HEK293 (cell line): ENCODE results near the gene ADAMTSL2.

Experiments used
- CTCF ChIA-PET: fragments of 350-600 bp; formaldehyde crosslinking; extraction: SDS; loops from one replicate; lab custom pipeline; 2021; ENCODE audit warnings: antibody characterized with exemption; lab: Yijun Ruan, JAX
- POLR2A ChIA-PET: fragments of 300-600 bp; formaldehyde crosslinking; extraction: SDS; loops from one replicate; lab custom pipeline; 2020; ENCODE audit warnings: antibody characterized with exemption, inconsistent platforms; lab: Yijun Ruan, JAX
- H3K27ac ChIP-seq: fragments of 200-500 bp; sonication (Bioruptor generic); 2 replicates; pipeline ENCODE4 v1.5.1; 2014; ENCODE audit warnings: low read depth, low read length, control low read depth, inconsistent platforms; ENCODE audit errors: extremely low read depth
- H3K36me3 ChIP-seq, 2 experiments: fragments of 200-500 bp in 1 of 2; sonication (Bioruptor generic) in 1 of 2; 1 replicate in 1 of 2; 2 replicates in 1 of 2; pipeline ENCODE4 v1.5.1; 2014 to 2017; ENCODE audit warnings: inconsistent platforms in 2 of 2, low read length in 2 of 2; ENCODE audit not compliant: control insufficient read depth in 2 of 2, insufficient read depth in 1 of 2
- H3K4me1 ChIP-seq: fragments of 200-500 bp; sonication (Bioruptor generic); 2 replicates; pipeline ENCODE4 v1.5.1; 2014; ENCODE audit warnings: mild to moderate bottlenecking, low read length, inconsistent platforms; ENCODE audit not compliant: control insufficient read depth, insufficient read depth
- H3K4me3 ChIP-seq: 2 replicates; pipeline ENCODE4 v1.5.1; 2011; ENCODE audit warnings: low read depth, mild to moderate bottlenecking, control low read depth, low read length, moderate library complexity
- H3K9me3 ChIP-seq: fragments of 200-500 bp; sonication (Bioruptor generic); 2 replicates; pipeline ENCODE4 v1.5.1; 2014; ENCODE audit warnings: low read depth, low read length, inconsistent platforms; ENCODE audit not compliant: control insufficient read depth, insufficient read depth
- ATF2 ChIP-seq: fragments of 450-650 bp; formaldehyde crosslinking; IDR thresholded peaks from 2 replicates; pipeline ENCODE4 v1.5.1; 2016; ENCODE audit warnings: missing biosample characterization, missing genetic modification characterization, low read depth
- KLF7 ChIP-seq: fragments of 450-650 bp; formaldehyde crosslinking; IDR thresholded peaks from 2 replicates; pipeline ENCODE4 v1.5.1; 2016; ENCODE audit warnings: missing biosample characterization, missing genetic modification characterization, borderline replicate concordance
- KLF9 ChIP-seq: fragments of 450-650 bp; formaldehyde crosslinking; IDR thresholded peaks from 2 replicates; pipeline ENCODE4 v1.5.1; 2016; ENCODE audit warnings: missing biosample characterization, missing genetic modification characterization, low read depth
- MZF1 ChIP-seq: fragments of 450-650 bp; formaldehyde crosslinking; IDR thresholded peaks from 2 replicates; pipeline ENCODE4 v1.5.1; 2017; ENCODE audit warnings: missing biosample characterization, missing genetic modification characterization, borderline replicate concordance
- SP3 ChIP-seq: fragments of 450-650 bp; formaldehyde crosslinking; IDR thresholded peaks from 2 replicates; pipeline ENCODE4 v1.5.1; 2016; ENCODE audit warnings: missing biosample characterization, missing genetic modification characterization
- ZFP41 ChIP-seq: fragments of 450-650 bp; formaldehyde crosslinking; IDR thresholded peaks from 2 replicates; pipeline ENCODE4 v1.5.1; 2016; ENCODE audit warnings: missing biosample characterization, missing genetic modification characterization, borderline replicate concordance
- ZNF112 ChIP-seq: fragments of 450-650 bp; formaldehyde crosslinking; IDR thresholded peaks from 2 replicates; pipeline ENCODE4 v1.5.0; 2017; ENCODE audit warnings: missing biosample characterization, missing genetic modification characterization
- ZNF114 ChIP-seq: fragments of 450-650 bp; formaldehyde crosslinking; IDR thresholded peaks from 2 replicates; pipeline ENCODE4 v1.5.0; 2017; ENCODE audit warnings: missing biosample characterization, missing genetic modification characterization
- ZNF146 ChIP-seq: fragments of 450-650 bp; formaldehyde crosslinking; IDR thresholded peaks from 2 replicates; pipeline ENCODE4 v1.5.1; 2016; ENCODE audit warnings: missing biosample characterization, missing genetic modification characterization
- ZNF174 ChIP-seq: fragments of 450-650 bp; formaldehyde crosslinking; IDR thresholded peaks from 2 replicates; pipeline ENCODE4 v1.5.0; 2017; ENCODE audit warnings: missing biosample characterization, mild to moderate bottlenecking, missing genetic modification characterization
- ZNF211 ChIP-seq: fragments of 450-650 bp; formaldehyde crosslinking; IDR thresholded peaks from 2 replicates; pipeline ENCODE4 v1.5.1; 2016; ENCODE audit warnings: low read depth, missing biosample characterization, missing genetic modification characterization
- ZNF23 ChIP-seq: fragments of 450-650 bp; formaldehyde crosslinking; IDR thresholded peaks from 2 replicates; pipeline ENCODE4 v1.5.1; 2016; ENCODE audit warnings: missing biosample characterization, missing genetic modification characterization, borderline replicate concordance
- ZNF292 ChIP-seq: fragments of 450-650 bp; formaldehyde crosslinking; IDR thresholded peaks from 2 replicates; pipeline ENCODE4 v1.5.1; 2016; ENCODE audit warnings: low read depth, missing biosample characterization, missing genetic modification characterization, borderline replicate concordance
- ZNF366 ChIP-seq: fragments of 450-650 bp; formaldehyde crosslinking; conservative IDR thresholded peaks from 2 replicates; pipeline ENCODE4 v1.5.1; 2016; ENCODE audit warnings: missing biosample characterization, missing genetic modification characterization
- ZNF416 ChIP-seq: fragments of 450-650 bp; formaldehyde crosslinking; IDR thresholded peaks from 2 replicates; pipeline ENCODE4 v1.5.1; 2016; ENCODE audit warnings: missing biosample characterization, missing genetic modification characterization
- ZNF560 ChIP-seq: fragments of 450-650 bp; formaldehyde crosslinking; IDR thresholded peaks from 2 replicates; pipeline ENCODE4 v1.5.1; 2017; ENCODE audit warnings: missing biosample characterization, missing genetic modification characterization, borderline replicate concordance
- ZNF571 ChIP-seq: fragments of 450-650 bp; formaldehyde crosslinking; IDR thresholded peaks from 2 replicates; pipeline ENCODE4 v1.5.0; 2017; ENCODE audit warnings: missing biosample characterization, missing genetic modification characterization
- ZNF626 ChIP-seq: fragments of 450-650 bp; sonication (Bioruptor Pico); formaldehyde crosslinking; IDR thresholded peaks from 2 replicates; pipeline ENCODE4 v1.5.1; 2018; ENCODE audit warnings: missing biosample characterization, missing genetic modification characterization, inconsistent platforms
- ZNF645 ChIP-seq: fragments of 450-650 bp; formaldehyde crosslinking; IDR thresholded peaks from 2 replicates; pipeline ENCODE4; 2016; ENCODE audit warnings: missing biosample characterization, missing genetic modification characterization
- ZNF785 ChIP-seq: fragments of 450-650 bp; formaldehyde crosslinking; IDR thresholded peaks from 2 replicates; pipeline ENCODE4 v1.5.1; 2016; ENCODE audit warnings: missing biosample characterization, missing genetic modification characterization
- ZNF837 ChIP-seq: fragments of 450-650 bp; formaldehyde crosslinking; IDR thresholded peaks from 2 replicates; pipeline ENCODE4 v1.5.1; 2016; ENCODE audit warnings: missing biosample characterization, missing genetic modification characterization
- ZSCAN30 ChIP-seq: fragments of 450-650 bp; IDR thresholded peaks from 2 replicates; pipeline ENCODE4 v1.5.1; 2018; ENCODE audit warnings: missing biosample characterization, mild to moderate bottlenecking, missing genetic modification characterization, moderate library complexity

Gene ADAMTSL2

DNA sequence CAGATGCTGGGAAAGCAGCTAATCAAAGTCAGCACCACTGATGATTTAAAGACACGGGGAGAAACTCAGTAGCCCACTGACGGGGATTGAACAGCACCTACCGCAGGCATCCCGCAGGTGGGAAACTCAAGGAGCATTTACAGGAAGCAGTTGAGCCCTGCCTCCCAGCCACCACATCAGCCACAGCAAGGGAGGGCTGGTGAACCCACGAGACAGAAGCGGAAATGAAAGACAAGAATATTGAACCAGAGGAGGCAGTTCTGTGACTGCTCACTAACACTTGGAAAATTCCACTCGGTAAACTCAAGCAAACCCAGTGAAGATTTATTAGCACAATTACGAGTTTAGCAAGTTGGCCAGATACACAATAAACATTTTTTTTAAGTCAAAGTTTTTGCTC is 85.3 kb downstream of the ADAMTSL2 start:
- no peak for TF ChIP-seq ZNF174
- no peak for TF ChIP-seq ZFP41 (tag by site-specific recombination)
- no peak for TF ChIP-seq ZNF112
- TF ChIP-seq ZSCAN30 (tag by site-specific recombination) = no peak
- no peak for TF ChIP-seq ZNF366 (tag by site-specific recombination)
- no peak for TF ChIP-seq ZNF571 (tag by site-specific recombination)
- no peak for TF ChIP-seq KLF9 (tag by site-specific recombination)
- no peak for TF ChIP-seq ZNF23
- TF ChIP-seq ATF2 (tag by site-specific recombination) = no peak
- TF ChIP-seq ZNF626 = no peak
- no peak for TF ChIP-seq ZNF146
- no peak for TF ChIP-seq SP3 (tag by site-specific recombination)
- no peak for TF ChIP-seq MZF1 (tag by site-specific recombination)
- no peak for TF ChIP-seq ZNF211 (tag by site-specific recombination)
- no peak for TF ChIP-seq KLF7 (tag by site-specific recombination)
- Histone ChIP-seq H3K4me3 (no peak overlapping the region), H3K4me1 (no peaks in the 10 kb centered on the region), H3K36me3 (no peaks in the 10 kb centered on the region), H3K27ac (no peak overlapping the region), H3K9me3 (no peaks in the 10 kb centered on the region)
- POLR2A ChIA-PET = no interaction called here
- CTCF ChIA-PET = interaction anchor here (1.0 kb wide), 1 partner anchor 15 kb away, joined by 3 read pairs; no protein-coding TSS in a partner anchor

DNA sequence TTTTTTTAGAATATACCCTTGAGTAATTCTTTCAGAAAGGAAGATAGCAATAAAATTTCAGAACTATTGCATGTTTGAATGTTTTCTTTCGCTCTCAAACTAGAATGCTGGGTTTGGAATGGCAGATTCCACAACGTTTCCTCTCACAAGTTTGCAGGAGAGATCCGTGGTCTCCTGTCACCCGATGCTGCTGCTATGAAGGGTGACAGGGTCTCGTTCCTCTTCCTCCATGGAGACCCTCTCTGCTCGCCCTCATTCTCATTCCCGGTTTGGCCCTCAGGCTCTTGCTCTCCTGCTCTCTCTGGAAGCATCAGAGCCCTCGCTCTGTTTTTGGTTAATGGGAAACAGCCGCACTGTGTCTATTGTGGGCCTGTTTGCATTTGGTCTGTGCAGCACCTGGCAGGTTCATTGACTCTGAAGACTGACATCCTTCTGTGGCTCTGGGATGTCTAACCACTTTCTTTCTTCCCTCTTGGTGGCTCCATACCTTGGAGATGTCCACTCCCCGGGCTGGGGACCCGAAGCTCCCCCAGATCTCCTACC is 87.3 kb downstream of the ADAMTSL2 start:
- CTCF ChIA-PET = no interaction called here
- TF ChIP-seq ZNF837 = no peak
- no peak for TF ChIP-seq ZNF645
- TF ChIP-seq ZNF114 (tag by site-specific recombination) = no peak
- TF ChIP-seq ZNF416 = no peak
- TF ChIP-seq ZNF292 (tag by site-specific recombination) = no peak
- H3K4me3 ChIP-seq = no peak overlapping the region
- H3K9me3 ChIP-seq = no peaks in the 10 kb centered on the region
- H3K27ac ChIP-seq = no peak overlapping the region
- POLR2A ChIA-PET = no interaction called here
- H3K36me3 ChIP-seq = no peaks in the 10 kb centered on the region
- no peaks in the 10 kb centered on the region for H3K4me1 ChIP-seq

DNA sequence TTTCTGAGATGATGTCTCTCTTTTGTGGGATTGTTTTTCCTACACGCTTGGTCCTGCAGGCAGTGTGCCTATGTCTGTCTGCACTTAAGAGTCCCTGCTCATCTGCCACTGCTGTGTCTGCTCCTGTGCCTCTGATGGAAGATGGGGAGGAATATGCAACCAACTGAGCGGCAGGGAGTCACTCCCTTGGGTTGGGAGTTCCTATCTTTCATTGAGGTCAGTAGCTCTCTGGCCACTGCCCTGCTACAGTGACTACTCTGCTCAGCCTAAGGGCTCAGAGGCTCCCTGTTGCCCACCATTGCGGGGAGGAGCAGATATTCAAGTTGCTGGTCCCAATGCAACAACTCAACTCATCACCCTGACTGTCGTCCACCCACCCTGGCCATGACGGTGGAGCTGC is 88.1 kb downstream of the ADAMTSL2 start:
- ChIA-PET CTCF (no interaction called here), POLR2A (no interaction called here)
- Histone ChIP-seq H3K36me3 (no peaks in the 10 kb centered on the region), H3K9me3 (no peaks in the 10 kb centered on the region), H3K4me1 (no peaks in the 10 kb centered on the region), H3K4me3 (no peak overlapping the region)
- TF ChIP-seq ZNF560 (tag by site-specific recombination) (no peak), ZNF645 (no peak), ZNF785 (no peak)
- TF ChIP-seq, all 188 proteins: peak for 0
- H3K27ac ChIP-seq = no peak overlapping the region
